GM21723 (cell line): ENCODE measurements around the gene LILRA2.
"Not testable (repeated sequence)": the region's sequence is repeated elsewhere in the genome, so short reads cannot be mapped to it uniquely, and the experiment has no call there.

Experiments
- ATAC-seq: cut with Tn5 transposase; IDR thresholded peaks from one replicate; pipeline ENCODE4 v1.9.1; 2021; ENCODE audit warnings: mild to moderate bottlenecking, moderate library complexity; ENCODE audit not compliant: unreplicated experiment

Gene LILRA2

GRCh38 chr19:54608205-54608604, 34.6 kb downstream of the LILRA2 start:
- no peak for ATAC-seq

GRCh38 chr19:54608792-54609191, 35.2 kb downstream of the LILRA2 start:
- no peak for ATAC-seq

GRCh38 chr19:54609356-54609791, 35.8 kb downstream of the LILRA2 start:
- no peak for ATAC-seq

- no peak for ATAC-seq
Observed at GRCh38 chr19:54612428-54612827, 38.8 kb downstream of the LILRA2 start.

GRCh38 chr19:54614726-54615125, 41.1 kb downstream of the LILRA2 start:
- ATAC-seq: no peak

- peak; percentile 33 for ATAC-seq
Observed at GRCh38 chr19:54616057-54616456, 42.5 kb downstream of the LILRA2 start.

- ATAC-seq: peak; percentile 82
Observed at GRCh38 chr19:54616821-54617560, 43.4 kb downstream of the LILRA2 start.

- ATAC-seq: no peak
Observed at GRCh38 chr19:54620464-54620863, 46.9 kb downstream of the LILRA2 start.

GRCh38 chr19:54622431-54622830, 48.8 kb downstream of the LILRA2 start:
- no peak for ATAC-seq

GRCh38 chr19:54624234-54624633, 50.6 kb downstream of the LILRA2 start:
- peak; percentile 49 for ATAC-seq

GRCh38 chr19:54624934-54625730, 51.5 kb downstream of the LILRA2 start:
- not testable (repeated sequence) for ATAC-seq

- ATAC-seq: no peak
Observed at GRCh38 chr19:54626757-54627156, 53.2 kb downstream of the LILRA2 start.

- not testable (repeated sequence) for ATAC-seq
Observed at GRCh38 chr19:54627912-54628311, 54.3 kb downstream of the LILRA2 start.

GRCh38 chr19:54630262-54630661, 56.7 kb downstream of the LILRA2 start, which contains the start of gene LILRB1:
TSS of gene LILRB1 (plus strand) at chr19:54630484. CDS start at chr19:54631074, 590 bp downstream.
- not testable (repeated sequence) for ATAC-seq

GRCh38 chr19:54630782-54631181, 57.2 kb downstream of the LILRA2 start:
- no peak for ATAC-seq

GRCh38 chr19:54631489-54632337, 58.1 kb downstream of the LILRA2 start:
- ATAC-seq: not testable (repeated sequence)

GRCh38 chr19:54632517-54632916, 58.9 kb downstream of the LILRA2 start:
- ATAC-seq: not testable (repeated sequence)

GRCh38 chr19:54633401-54633800, 59.8 kb downstream of the LILRA2 start:
- ATAC-seq: no peak

GRCh38 chr19:54636081-54636480, 62.5 kb downstream of the LILRA2 start:
- ATAC-seq: not testable (repeated sequence)

- no peak for ATAC-seq
Observed at GRCh38 chr19:54638683-54639082, 65.1 kb downstream of the LILRA2 start.
